ENCODE data around the gene TNFAIP8L1.
A peak's percentile ranks its signal among the peaks of the same experiment; 100 is the strongest.
"Not testable (repeated sequence)": the region's sequence is repeated elsewhere in the genome, so short reads cannot be mapped to it uniquely, and the experiment has no call there.

The TNFAIP8L1 gene

GRCh38 chr19:4676955-4677731, 37.8 kb downstream of the TNFAIP8L1 start:
- peak; percentile 54 for DNase-seq (ENCODE audit: low read depth)
- TF ChIP-seq, protein P1, sequence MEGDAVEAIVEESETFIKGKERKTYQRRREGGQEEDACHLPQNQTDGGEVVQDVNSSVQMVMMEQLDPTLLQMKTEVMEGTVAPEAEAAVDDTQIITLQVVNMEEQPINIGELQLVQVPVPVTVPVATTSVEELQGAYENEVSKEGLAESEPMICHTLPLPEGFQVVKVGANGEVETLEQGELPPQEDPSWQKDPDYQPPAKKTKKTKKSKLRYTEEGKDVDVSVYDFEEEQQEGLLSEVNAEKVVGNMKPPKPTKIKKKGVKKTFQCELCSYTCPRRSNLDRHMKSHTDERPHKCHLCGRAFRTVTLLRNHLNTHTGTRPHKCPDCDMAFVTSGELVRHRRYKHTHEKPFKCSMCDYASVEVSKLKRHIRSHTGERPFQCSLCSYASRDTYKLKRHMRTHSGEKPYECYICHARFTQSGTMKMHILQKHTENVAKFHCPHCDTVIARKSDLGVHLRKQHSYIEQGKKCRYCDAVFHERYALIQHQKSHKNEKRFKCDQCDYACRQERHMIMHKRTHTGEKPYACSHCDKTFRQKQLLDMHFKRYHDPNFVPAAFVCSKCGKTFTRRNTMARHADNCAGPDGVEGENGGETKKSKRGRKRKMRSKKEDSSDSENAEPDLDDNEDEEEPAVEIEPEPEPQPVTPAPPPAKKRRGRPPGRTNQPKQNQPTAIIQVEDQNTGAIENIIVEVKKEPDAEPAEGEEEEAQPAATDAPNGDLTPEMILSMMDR (IDR thresholded peaks at IDR 0.05; ENCODE audit: insufficient read depth, low read depth, low read length, missing control alignments), result peak; percentile 46
- no peak overlapping the region for H3K4me3 ChIP-seq (ENCODE audit: low read depth, low read length)

DNA sequence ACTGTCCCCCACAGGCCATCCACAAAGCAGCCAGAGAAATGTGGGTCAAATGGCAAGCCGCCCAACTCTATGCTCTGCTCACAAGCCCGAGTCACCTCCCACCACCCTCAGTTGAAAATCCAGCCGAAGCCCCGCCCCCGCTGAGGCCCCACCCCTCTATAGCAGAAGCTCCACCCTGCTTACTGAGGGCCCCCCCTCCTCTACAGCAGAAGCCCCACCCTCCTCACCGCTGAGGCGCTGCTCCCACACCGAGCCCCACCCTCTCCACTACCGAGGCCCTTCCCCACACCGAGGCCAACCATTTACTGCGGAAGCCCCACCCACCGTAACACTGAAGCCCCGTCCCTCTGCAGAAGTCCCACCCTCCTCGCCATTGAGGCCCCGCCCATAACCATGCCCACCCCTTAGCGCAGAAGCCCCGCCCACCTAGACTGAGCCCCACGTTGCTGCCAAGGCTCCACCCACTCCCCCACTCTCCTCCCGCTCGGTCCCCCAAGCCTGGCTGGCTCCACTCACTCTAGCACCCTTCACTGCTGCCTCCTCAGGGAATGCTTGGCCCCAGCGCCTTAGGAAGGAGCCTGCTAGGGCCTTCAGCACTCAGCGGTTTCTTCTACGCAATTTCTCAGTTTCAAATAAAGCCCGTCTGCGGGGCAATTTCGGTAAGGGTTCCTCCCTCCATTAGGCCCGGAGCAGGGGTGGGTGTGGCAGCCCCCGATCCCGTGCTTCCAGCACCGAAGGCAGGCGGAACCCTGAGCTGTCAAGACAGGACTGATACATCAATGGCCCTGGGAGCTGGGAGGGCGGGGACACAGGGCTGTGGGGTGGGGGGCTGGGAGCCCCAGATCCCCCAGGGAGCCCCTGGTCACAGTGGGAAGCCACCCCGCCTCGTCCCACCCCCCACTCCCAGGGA, 39.8 kb downstream of the TNFAIP8L1 start:
- peak; percentile 36 for DNase-seq (ENCODE audit: low read depth)
- TF ChIP-seq, protein P1 (IDR thresholded peaks at IDR 0.05; ENCODE audit: insufficient read depth, low read depth, low read length, missing control alignments), result no peak
- no peak overlapping the region for H3K4me3 ChIP-seq (ENCODE audit: low read depth, low read length)

- not testable (repeated sequence) for DNase-seq (ENCODE audit: low read depth); H3K4me3 ChIP-seq (ENCODE audit: low read depth, low read length)
Observed at GRCh38 chr19:4680021-4680420, 40.7 kb downstream of the TNFAIP8L1 start.

DNA sequence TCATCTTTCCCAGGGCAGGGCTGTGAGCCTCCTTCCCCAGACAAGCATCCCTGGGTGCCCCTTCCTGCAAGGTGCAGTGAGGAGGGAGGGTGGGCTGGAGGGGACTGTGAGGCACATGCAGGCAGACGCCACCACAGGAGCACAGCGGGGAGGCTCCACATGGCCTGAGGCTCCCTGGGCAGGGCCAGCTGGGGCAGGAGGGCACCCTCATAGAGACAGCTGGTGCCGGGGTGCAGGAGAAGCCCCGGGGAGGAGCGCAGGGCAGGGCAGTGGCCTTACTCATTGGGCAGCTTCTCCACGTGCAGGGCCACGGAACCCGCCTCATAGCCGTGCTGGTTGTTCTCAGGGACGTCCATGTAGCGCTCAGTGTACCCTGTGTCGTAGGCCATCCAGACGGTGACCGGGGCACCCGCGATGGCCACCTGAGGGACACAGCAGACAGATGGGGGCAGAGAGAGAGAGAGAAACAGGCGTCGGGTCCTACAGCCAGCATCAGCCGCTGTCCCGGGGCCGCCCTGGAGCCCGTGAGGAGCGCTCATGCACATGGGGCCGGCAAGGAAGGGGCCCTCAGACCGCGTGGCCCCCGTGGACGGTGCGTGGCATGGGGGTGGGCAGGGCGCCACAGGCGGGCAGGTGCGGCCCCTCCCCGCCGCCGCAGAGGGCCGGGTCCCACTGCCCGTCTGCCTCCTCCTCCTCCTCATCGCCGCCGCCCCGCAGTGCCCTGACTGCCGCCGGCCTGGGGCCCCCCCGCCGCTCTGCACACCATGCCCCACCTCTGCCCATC, 43.3 kb downstream of the TNFAIP8L1 start:
- TF ChIP-seq, protein P1 (IDR thresholded peaks at IDR 0.05; ENCODE audit: insufficient read depth, low read depth, low read length, missing control alignments), result no peak
- no peak for DNase-seq (ENCODE audit: low read depth)
- H3K4me3 ChIP-seq (ENCODE audit: low read depth, low read length), result no peak overlapping the region

- H3K4me3 ChIP-seq (ENCODE audit: low read depth, low read length), result no peak overlapping the region
- DNase-seq (ENCODE audit: low read depth), result no peak
- TF ChIP-seq, protein P1 (IDR thresholded peaks at IDR 0.05; ENCODE audit: insufficient read depth, low read depth, low read length, missing control alignments), result no peak
Observed at GRCh38 chr19:4684312-4685095, 45.2 kb downstream of the TNFAIP8L1 start.

- no peak for DNase-seq (ENCODE audit: low read depth)
- TF ChIP-seq, protein P1 (IDR thresholded peaks at IDR 0.05; ENCODE audit: insufficient read depth, low read depth, low read length, missing control alignments), result no peak
- H3K4me3 ChIP-seq (ENCODE audit: low read depth, low read length), result no peak overlapping the region
Observed at GRCh38 chr19:4686700-4687099, 47.4 kb downstream of the TNFAIP8L1 start.
